Parathyroid adenoma (tissue), 2 donors: ENCODE measurements around the gene HOXA3.

Experiments used
- H2AFZ ChIP-seq: fragments of 300-600 bp; sonication (generic); one replicate; pipeline ENCODE4 v1.7.0; 2017; ENCODE audit warnings: antibody characterized with exemption, mild to moderate bottlenecking
- H3K27ac ChIP-seq: fragments of 300-600 bp; sonication (generic); one replicate; pipeline ENCODE4 v1.7.0; 2017
- H3K27me3 ChIP-seq: fragments of 300-600 bp; sonication (generic); one replicate; pipeline ENCODE4 v1.7.0; 2017; ENCODE audit warnings: low read length; ENCODE audit not compliant: control insufficient read depth, insufficient read depth
- H3K36me3 ChIP-seq: fragments of 300-600 bp; sonication (generic); one replicate; pipeline ENCODE4 v1.7.0; 2017; ENCODE audit warnings: low read length; ENCODE audit not compliant: control insufficient read depth, insufficient read depth
- H3K4me1 ChIP-seq: fragments of 300-600 bp; sonication (generic); one replicate; pipeline ENCODE4 v1.7.0; 2017; ENCODE audit warnings: control low read depth
- H3K4me2 ChIP-seq: fragments of 300-600 bp; sonication (generic); one replicate; pipeline ENCODE4 v1.7.0; 2017; ENCODE audit warnings: low read length
- H3K4me3 ChIP-seq: fragments of 300-600 bp; sonication (generic); one replicate; pipeline ENCODE4 v1.7.0; 2017; ENCODE audit warnings: low read depth, low read length
- H3K79me2 ChIP-seq: fragments of 300-600 bp; sonication (generic); one replicate; pipeline ENCODE4 v1.7.0; 2017; ENCODE audit warnings: control low read depth
- H3K9ac ChIP-seq: fragments of 300-600 bp; sonication (generic); one replicate; pipeline ENCODE4 v1.7.0; 2017; ENCODE audit warnings: mild to moderate bottlenecking
- H3K9me3 ChIP-seq: fragments of 300-600 bp; sonication (generic); one replicate; pipeline ENCODE4 v1.7.0; 2017; ENCODE audit warnings: low read length; ENCODE audit not compliant: control insufficient read depth
- TF ChIP-seq, protein P1 (sequence below): fragments of 300-600 bp; sonication (generic); IDR thresholded peaks from one replicate; pipeline ENCODE4 v1.7.0; 2017; ENCODE audit warnings: antibody characterized with exemption, mild to moderate bottlenecking
- donor health status: primary hyperparathyroidism.

HOXA3 gene

GRCh38 chr7:27156916-27157701, 4.7 kb upstream of the HOXA3 start:
- Histone ChIP-seq H3K9me3 (no peaks in the 10 kb centered on the region), H3K9ac (no peak overlapping the region), H2AFZ (no peak overlapping the region), H3K79me2 (no peaks in the 10 kb centered on the region), H3K27ac (no peak overlapping the region), H3K27me3 (peaks cover 32% of the 10 kb centered on the region), H3K4me3 (no peak overlapping the region), H3K4me1 (no peaks in the 10 kb centered on the region), H3K36me3 (no peaks in the 10 kb centered on the region), H3K4me2 (no peak overlapping the region)
- TF ChIP-seq, protein P1, sequence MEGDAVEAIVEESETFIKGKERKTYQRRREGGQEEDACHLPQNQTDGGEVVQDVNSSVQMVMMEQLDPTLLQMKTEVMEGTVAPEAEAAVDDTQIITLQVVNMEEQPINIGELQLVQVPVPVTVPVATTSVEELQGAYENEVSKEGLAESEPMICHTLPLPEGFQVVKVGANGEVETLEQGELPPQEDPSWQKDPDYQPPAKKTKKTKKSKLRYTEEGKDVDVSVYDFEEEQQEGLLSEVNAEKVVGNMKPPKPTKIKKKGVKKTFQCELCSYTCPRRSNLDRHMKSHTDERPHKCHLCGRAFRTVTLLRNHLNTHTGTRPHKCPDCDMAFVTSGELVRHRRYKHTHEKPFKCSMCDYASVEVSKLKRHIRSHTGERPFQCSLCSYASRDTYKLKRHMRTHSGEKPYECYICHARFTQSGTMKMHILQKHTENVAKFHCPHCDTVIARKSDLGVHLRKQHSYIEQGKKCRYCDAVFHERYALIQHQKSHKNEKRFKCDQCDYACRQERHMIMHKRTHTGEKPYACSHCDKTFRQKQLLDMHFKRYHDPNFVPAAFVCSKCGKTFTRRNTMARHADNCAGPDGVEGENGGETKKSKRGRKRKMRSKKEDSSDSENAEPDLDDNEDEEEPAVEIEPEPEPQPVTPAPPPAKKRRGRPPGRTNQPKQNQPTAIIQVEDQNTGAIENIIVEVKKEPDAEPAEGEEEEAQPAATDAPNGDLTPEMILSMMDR: no peak

- Histone ChIP-seq H3K27me3 (peaks cover 32% of the 10 kb centered on the region), H3K4me2 (peak within 1 kb of the TSS; percentile 50), H3K9me3 (no peaks in the 10 kb centered on the region), H3K9ac (no peak within 1 kb of the TSS), H2AFZ (no peak within 1 kb of the TSS), H3K4me3 (peak within 1 kb of the TSS; percentile 35), H3K79me2 (no peaks in the 10 kb centered on the region), H3K36me3 (no peaks in the 10 kb centered on the region), H3K4me1 (no peaks in the 10 kb centered on the region), H3K27ac (no peak within 1 kb of the TSS)
- TF ChIP-seq, protein P1: no peak
Observed at GRCh38 chr7:27156508-27156898, 4.1 kb upstream of the HOXA3 start, which contains the start of gene HOXA7. Gene HOXA7, minus strand, starts transcription at chr7:27156675. Its CDS starts 130 bp downstream, at chr7:27156545.

DNA sequence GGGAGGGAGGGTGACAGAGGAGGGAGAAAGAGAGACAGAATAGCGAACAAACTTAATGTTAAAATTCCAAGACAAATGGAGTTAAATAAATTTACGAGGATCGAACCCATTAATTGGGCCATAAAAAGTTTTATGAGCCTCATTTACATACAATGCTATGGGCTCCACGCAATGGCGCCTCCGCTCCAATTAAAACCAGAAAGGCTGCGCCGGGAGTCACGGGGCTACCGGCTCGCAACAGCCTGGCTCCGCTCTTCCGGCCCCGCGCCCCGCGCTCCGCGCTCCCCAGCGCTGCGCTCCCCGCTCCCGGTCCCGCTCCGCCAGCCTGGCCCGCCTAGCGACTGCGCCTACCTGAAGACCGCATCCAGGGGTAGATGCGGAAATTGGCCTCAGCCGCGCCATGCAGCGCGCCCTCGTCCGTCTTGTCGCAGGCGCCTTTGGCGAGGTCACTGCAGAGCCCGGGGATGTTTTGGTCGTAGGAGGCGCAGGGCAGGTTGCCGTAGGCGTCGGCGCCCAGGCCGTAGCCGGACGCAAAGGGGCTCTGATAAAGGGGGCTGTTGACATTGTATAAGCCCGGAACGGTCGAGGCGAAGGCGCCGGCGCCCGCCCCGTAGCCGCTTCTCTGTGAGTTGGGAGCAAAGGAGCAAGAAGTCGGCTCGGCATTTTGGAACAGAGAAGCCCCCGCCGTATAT, 3.6 kb upstream of the HOXA3 start:
- H2AFZ ChIP-seq: no peak overlapping the region
- H3K27me3 ChIP-seq: peaks cover 32% of the 10 kb centered on the region
- no peak overlapping the region for H3K9ac ChIP-seq
- H3K4me1 ChIP-seq: no peaks in the 10 kb centered on the region
- no peaks in the 10 kb centered on the region for H3K79me2 ChIP-seq
- H3K27ac ChIP-seq: no peak overlapping the region
- H3K4me3 ChIP-seq: peak overlapping the region; percentile 35
- H3K36me3 ChIP-seq: no peaks in the 10 kb centered on the region
- peak overlapping the region; percentile 50 for H3K4me2 ChIP-seq
- no peaks in the 10 kb centered on the region for H3K9me3 ChIP-seq
- TF ChIP-seq, protein P1: no peak

- Histone ChIP-seq H3K9me3 (no peaks in the 10 kb centered on the region), H3K27ac (no peak overlapping the region), H2AFZ (no peak overlapping the region), H3K27me3 (peaks cover 32% of the 10 kb centered on the region), H3K4me2 (peak overlapping the region; percentile 65), H3K36me3 (no peaks in the 10 kb centered on the region), H3K4me1 (no peaks in the 10 kb centered on the region), H3K79me2 (no peaks in the 10 kb centered on the region), H3K4me3 (peak overlapping the region; percentile 38), H3K9ac (no peak overlapping the region)
- TF ChIP-seq, protein P1: no peak
Observed at GRCh38 chr7:27154901-27155815, 2.8 kb upstream of the HOXA3 start.
